NCI-H748 (cell line): ENCODE measurements around the gene SERPINA10.
"Not testable (repeated sequence)": the region's sequence is repeated elsewhere in the genome, so short reads cannot be mapped to it uniquely, and the experiment has no call there.

Experiments used
- DNase-seq: peaks from one replicate; lab custom pipeline; 2025; ENCODE audit not compliant: unreplicated experiment; lab: John Stamatoyannopoulos, UW

Gene SERPINA10

GRCh38 chr14:94284221-94284620, 8.8 kb downstream of the SERPINA10 start:
- no peak for DNase-seq

- DNase-seq, result no peak
Observed at GRCh38 chr14:94282991-94283723, 9.9 kb downstream of the SERPINA10 start.

GRCh38 chr14:94278731-94279130, 14.3 kb downstream of the SERPINA10 start:
- DNase-seq, result no peak

- not testable (repeated sequence) for DNase-seq
Observed at GRCh38 chr14:94276898-94277561, 16.0 kb downstream of the SERPINA10 start.

GRCh38 chr14:94269156-94269555, 23.9 kb downstream of the SERPINA10 start:
- DNase-seq, result no peak

- not testable (repeated sequence) for DNase-seq
Observed at GRCh38 chr14:94268582-94268981, 24.5 kb downstream of the SERPINA10 start.

- DNase-seq, result no peak
Observed at GRCh38 chr14:94267352-94267751, 25.7 kb downstream of the SERPINA10 start.

GRCh38 chr14:94264195-94264594, 28.9 kb downstream of the SERPINA10 start:
- DNase-seq, result not testable (repeated sequence)

- DNase-seq, result no peak
Observed at GRCh38 chr14:94244182-94244581, 48.9 kb downstream of the SERPINA10 start.

GRCh38 chr14:94239406-94239805, 53.7 kb downstream of the SERPINA10 start:
- DNase-seq, result no peak

- DNase-seq, result no peak
Observed at GRCh38 chr14:94237983-94238382, 55.1 kb downstream of the SERPINA10 start.

- no peak for DNase-seq
Observed at GRCh38 chr14:94237046-94237445, 56.0 kb downstream of the SERPINA10 start.
